Measurements from ENCODE around the gene ANGEL1.

- TF ChIP-seq CTCF (IDR thresholded peaks at IDR 0.05) (no peak), POLR2AphosphoS5 (IDR thresholded peaks at IDR 0.05; ENCODE audit: low read depth, low read length) (no peak), REST (IDR thresholded peaks at IDR 0.05; ENCODE audit: insufficient read depth in 1 of 2, low read depth in 2 of 2, low read length in 1 of 2) (no peak)
Measured at GRCh38 chr14:76842414-76842813, 29.7 kb upstream of the ANGEL1 start.

Measured in Panc1 (cell line).